Mononuclear cell (primary cell): ENCODE measurements around the gene GRP. TPM values are rescaled to one million over a fixed set of nuclear protein-coding genes. Genes with fewer than 3 reads are reported as not detected.

Experiments
- H3K27me3 ChIP-seq: 2 replicates; pipeline ENCODE4 v1.6.0; 2011; ENCODE audit warnings: low read length, control low read depth; ENCODE audit not compliant: insufficient read depth
- H3K4me1 ChIP-seq: 2 replicates; pipeline ENCODE4 v1.5.1; 2011; ENCODE audit warnings: mild to moderate bottlenecking, low read length, control low read depth; ENCODE audit not compliant: insufficient read depth
- H3K4me3 ChIP-seq: 2 replicates; pipeline ENCODE4 v1.5.1; 2011; ENCODE audit warnings: mild to moderate bottlenecking, low read length, moderate library complexity
- H3K9me3 ChIP-seq: 2 replicates; pipeline ENCODE4 v1.5.1; 2011; ENCODE audit warnings: low read depth, mild to moderate bottlenecking, control low read depth, low read length
- total RNA-seq: library from RNA; depleted of rRNA; stranded (reverse); fragments of >200 nt; gene quantifications from one replicate; pipeline ENCODE4 v1.2.3, GENCODE V29; 2012

The GRP gene
- total RNA-seq, 1 donor, result 0.52 TPM

DNA sequence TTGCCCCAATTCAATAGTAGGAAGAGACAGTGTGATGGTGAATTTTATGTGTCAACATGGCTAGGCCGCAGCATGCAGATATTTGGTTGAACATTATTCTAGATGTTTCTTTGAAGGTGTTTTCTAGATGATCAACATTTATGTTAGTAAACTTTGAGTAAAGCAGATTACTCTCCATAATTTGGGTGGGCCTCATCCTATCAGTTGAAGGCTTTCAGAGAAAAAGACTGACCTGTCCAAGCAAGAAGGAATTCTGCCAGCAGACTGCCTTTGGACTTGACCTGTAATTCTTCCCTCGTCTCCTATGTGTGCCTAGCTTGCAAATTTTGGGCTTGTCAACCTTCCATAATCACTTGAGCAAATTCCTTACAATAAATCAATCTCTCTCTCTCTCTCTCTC, 8.3 kb upstream of the GRP start:
- Histone ChIP-seq H3K9me3 (no peaks in the 10 kb centered on the region), H3K27me3 (no peaks in the 10 kb centered on the region), H3K4me3 (no peak overlapping the region), H3K4me1 (no peaks in the 10 kb centered on the region)

DNA sequence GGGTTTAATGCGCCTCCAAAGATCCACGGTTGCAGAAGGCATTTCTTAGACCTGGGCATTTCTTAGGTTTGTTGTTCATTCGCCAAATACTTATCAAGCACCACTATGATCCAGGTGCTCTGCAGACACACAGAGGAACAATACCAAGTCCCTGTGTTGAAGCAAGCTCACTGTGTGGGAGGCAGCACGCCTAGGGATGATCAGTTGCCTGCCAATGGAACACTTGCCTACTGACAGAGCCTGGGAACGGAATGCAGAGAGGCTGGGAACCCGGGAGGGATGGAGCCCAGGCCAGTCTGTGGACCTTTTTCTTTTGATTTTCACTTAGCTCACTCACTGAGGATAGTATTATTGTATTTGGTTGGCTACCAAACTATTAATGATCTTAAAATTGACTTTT, 1.9 kb upstream of the GRP start:
- peaks cover 38% of the 10 kb centered on the region for H3K27me3 ChIP-seq
- no peaks in the 10 kb centered on the region for H3K4me1 ChIP-seq
- no peak overlapping the region for H3K4me3 ChIP-seq
- H3K9me3 ChIP-seq, result no peaks in the 10 kb centered on the region

DNA sequence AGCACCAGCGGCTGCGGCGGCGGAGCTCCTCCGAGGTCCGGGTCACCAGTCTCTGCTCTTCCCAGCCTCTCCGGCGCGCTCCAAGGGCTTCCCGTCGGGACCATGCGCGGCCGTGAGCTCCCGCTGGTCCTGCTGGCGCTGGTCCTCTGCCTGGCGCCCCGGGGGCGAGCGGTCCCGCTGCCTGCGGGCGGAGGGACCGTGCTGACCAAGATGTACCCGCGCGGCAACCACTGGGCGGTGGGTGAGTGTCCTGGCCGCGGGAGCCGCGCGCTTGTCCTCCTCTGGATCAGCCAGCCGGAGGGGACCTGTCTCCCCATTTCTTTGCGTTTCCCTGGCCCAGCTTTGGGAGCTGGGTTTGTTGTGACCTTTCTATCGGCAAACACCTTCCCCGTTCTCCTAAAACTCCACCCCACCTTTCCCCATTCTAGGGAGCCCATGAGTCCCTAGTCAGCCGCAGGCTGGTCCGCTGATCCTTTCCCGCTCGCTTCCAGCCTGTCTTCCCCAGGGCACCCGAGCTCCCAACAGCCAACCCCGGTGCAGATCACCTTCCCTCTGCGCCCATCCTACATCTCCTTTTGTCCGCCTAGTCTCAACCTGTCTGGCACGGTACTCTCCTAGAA, 316 bp downstream of the GRP start:
- Histone ChIP-seq H3K27me3 (peaks cover 54% of the 10 kb centered on the region), H3K9me3 (no peaks in the 10 kb centered on the region), H3K4me1 (no peaks in the 10 kb centered on the region), H3K4me3 (no peak overlapping the region)

DNA sequence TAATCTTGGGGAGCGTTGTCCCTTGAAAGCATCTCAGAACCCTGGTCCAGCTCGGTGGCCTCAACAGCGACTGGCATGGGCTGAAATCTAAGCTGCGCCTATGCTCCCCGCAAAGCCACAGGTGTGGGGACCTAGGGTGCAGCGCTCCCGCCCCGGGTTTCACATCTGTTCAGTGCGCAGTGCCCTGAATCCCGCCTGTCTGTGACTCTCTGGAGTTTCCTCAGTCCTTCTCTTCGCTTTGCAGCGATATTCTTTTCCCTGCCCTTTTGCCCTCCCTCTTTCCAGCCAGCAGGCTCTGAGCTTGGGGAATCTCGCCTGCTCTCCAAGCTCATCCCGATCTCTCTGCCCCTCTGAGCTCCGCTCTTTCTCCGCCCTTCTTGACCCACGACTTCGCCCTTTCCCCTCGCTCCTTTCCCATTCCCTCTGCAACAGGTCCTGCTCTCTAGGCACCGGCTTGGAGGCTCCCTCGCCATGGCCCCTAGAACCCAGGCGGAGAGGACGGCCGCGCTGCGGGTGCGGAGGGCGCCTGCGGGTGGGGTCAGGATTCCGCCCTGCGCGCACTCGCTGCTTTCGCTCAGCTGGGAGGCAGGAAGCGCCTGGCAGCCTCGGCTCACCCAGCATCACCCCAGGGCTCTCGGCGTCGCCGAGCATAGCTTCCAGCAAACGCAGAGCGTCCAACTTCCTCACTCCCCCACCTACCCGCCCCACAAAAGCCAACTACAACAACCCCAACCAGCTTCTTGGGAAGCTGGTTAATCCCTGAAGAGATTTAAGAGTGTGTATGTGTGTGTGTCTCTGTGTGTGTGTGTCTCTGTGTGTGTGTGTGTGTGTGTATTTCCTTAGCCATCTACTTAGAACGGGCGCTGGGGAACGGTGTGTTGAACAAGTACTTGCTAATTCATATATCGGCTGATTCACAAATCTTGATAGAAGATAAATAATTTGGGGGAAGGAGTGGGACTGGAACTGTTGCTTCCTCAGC, 1.1 kb downstream of the GRP start:
- no peak overlapping the region for H3K4me3 ChIP-seq
- H3K27me3 ChIP-seq, result peaks cover 55% of the 10 kb centered on the region
- no peaks in the 10 kb centered on the region for H3K4me1 ChIP-seq
- H3K9me3 ChIP-seq, result no peaks in the 10 kb centered on the region

DNA sequence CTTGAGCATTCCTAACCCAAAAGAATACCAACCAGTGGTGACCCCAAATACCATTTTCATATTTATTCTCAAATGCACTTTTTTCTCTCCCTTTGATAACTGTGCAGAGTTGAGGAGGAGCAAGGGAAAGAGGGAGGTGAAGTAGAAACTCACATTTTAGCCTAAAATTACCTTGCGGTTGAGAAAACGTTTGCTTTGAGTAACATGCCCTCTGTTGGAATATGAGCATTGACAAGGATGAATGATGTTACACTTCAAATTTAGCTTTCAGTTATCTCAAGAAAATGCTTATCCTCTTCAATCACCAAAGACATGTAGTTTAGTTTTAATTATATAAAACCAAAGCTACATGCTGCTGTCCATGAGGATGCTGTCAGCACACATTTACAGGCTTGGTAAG, 2.4 kb downstream of the GRP start:
- Histone ChIP-seq H3K9me3 (no peaks in the 10 kb centered on the region), H3K4me3 (no peak overlapping the region), H3K27me3 (peaks cover 55% of the 10 kb centered on the region), H3K4me1 (no peaks in the 10 kb centered on the region)

DNA sequence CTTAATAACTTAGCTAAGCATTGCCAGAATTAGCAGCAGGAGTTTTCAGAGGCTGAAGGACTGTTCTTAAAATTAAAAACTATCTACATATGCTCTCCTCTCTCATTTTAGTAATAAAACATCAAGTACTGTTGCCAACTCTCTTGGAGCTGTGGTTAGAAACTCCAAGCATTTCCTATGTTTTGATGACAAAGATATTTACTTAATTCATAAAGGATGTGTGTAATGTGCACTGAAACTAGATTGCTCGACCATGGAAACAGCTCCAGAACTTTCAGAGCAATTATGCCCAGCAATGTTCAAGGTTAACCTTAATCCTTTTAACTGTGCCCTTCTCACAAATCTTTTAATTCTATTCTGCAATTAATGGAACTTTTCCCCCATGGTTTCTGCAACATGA, 8.4 kb downstream of the GRP start:
- H3K4me1 ChIP-seq, result no peaks in the 10 kb centered on the region
- peaks cover 36% of the 10 kb centered on the region for H3K27me3 ChIP-seq
- H3K4me3 ChIP-seq, result no peak overlapping the region
- H3K9me3 ChIP-seq, result no peaks in the 10 kb centered on the region

DNA sequence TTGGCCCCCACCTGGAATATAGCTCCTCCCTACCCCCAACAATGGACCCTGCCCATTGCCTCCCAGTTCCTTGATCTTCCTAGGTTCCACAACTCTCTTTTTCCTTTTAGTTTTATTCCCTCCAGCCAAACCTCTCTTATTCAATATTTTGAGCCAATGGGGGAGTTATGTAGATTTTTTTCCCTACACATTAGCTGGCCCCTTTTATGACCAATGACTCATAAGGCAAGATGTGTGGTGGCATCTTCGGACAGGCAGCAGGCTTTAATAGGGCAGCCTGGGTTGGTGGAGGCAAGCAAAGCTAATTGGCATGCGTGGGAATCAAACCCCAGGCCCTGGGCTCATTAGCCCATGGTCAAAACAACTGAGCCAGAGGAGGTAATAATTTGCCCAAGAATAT, 9.2 kb downstream of the GRP start:
- no peak overlapping the region for H3K4me3 ChIP-seq
- no peaks in the 10 kb centered on the region for H3K4me1 ChIP-seq

DNA sequence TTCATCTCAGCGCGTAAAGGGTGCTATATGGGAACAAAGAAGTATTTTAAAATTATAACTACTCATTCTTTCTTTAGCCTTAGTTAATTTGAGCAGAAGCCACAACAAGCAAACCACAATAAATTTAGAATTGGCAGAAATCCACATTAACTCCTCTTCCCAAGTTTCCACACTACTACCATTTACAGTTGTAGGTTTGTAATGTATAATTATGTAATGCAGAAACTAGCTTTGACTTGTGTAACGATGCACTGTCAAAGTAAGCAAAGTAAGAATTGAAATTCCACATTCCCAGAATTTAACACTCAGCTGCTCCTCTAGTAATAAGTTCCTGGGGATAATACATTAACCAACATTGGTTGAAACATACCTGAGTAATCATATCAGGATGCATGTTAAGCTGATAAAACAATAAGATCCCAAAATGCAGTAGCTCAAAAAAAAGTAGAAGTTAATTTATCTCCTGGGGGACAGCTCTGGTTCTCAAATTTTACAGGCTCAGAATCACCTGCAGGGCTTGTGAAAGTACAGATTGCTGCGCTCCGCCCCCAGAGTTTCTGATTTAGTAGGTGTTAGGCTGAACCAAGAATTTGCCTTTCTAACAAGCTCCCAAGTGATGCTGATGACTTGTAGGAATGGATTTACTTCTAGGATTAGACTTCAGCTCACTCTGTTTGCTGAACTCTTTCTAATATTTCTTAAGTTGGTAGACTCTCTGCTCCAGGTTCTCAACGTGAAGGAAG, 9.9 kb downstream of the GRP start:
- H3K4me3 ChIP-seq, result no peak overlapping the region
- H3K27me3 ChIP-seq, result peaks cover 23% of the 10 kb centered on the region
- no peaks in the 10 kb centered on the region for H3K9me3 ChIP-seq
- no peaks in the 10 kb centered on the region for H3K4me1 ChIP-seq

More for the DNA sequence above, 9.2 kb downstream of the GRP start:
- H3K27me3 ChIP-seq, result peaks cover 29% of the 10 kb centered on the region
- no peaks in the 10 kb centered on the region for H3K9me3 ChIP-seq

DNA sequence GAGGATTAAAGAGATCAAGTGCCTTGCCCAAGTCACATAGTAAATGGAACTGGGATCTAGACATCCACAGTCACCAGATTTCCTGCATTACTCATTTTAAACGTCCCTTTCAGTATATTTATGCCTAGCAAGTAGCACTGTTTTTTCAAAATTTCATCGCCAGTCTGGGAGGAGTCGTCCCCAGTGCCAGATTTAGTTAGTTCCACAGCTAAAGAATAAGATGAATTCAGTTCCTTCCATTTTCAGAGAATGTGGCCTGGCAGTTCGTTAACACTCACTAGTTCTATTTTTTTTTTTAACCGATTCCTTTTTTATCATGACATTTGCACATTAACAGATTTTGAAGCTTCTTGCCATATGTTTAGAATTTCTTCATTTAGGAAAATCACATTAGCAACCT, 11.2 kb downstream of the GRP start:
- no peak overlapping the region for H3K4me3 ChIP-seq
- peaks cover 22% of the 10 kb centered on the region for H3K27me3 ChIP-seq

DNA sequence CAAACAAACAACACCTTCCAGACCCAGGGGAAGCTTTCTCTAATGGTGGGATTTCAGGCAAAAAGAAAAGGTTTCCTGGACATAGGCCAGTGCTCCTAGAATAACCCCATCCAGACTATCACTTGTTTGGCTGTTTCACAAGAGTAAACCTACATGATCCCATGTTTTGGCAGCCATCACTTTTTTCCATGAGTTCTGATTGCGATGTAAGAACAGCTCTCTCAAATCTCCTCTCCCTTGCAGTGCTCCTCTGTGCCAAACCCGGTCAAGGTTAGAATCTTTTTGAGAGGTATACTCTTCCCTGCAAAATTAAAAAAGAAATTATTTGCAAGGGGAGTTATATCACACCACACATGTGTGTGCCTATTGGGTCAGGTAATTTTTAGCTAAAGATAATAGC, 11.9 kb downstream of the GRP start:
- Histone ChIP-seq H3K4me3 (no peak overlapping the region), H3K27me3 (peaks cover 21% of the 10 kb centered on the region), H3K9me3 (no peaks in the 10 kb centered on the region), H3K4me1 (no peaks in the 10 kb centered on the region)

More for the DNA sequence above, 11.2 kb downstream of the GRP start:
- no peaks in the 10 kb centered on the region for H3K9me3 ChIP-seq
- no peaks in the 10 kb centered on the region for H3K4me1 ChIP-seq

DNA sequence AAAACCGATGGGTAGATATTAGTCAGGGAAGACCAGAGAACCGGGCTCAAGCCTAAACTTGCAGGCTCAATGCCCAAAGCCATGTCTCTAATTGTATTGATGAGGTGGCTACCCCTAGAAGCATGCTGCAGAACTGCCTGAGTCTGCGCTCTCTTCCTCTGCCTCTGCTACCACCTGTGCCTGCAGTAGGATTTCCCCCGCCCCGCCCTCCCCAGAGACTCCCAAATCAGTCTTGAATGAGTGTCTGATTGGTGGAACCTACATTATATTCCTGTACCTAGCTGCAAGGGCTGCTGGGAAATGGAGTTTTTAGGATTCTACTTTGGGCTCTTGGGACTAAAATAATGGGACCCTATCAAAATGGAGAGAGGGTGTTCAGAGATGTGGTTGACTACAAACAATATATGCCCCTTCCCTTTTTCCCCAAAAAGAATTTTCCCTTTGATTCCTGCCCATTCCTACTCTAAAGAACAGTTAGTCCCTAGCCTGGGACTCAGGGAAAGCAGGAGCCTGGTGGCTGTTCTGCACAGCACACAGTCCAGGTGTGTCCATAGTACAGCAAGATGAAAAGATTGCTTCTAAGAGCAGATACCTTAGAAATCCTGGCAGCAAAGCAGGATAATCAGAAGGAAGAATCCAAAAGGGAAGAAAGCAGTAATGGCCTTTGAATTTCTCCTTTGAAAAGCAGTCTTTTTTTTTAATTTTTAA, 12.5 kb downstream of the GRP start:
- no peaks in the 10 kb centered on the region for H3K9me3 ChIP-seq
- no peak overlapping the region for H3K4me3 ChIP-seq
- H3K4me1 ChIP-seq, result no peaks in the 10 kb centered on the region
- H3K27me3 ChIP-seq, result peaks cover 19% of the 10 kb centered on the region

DNA sequence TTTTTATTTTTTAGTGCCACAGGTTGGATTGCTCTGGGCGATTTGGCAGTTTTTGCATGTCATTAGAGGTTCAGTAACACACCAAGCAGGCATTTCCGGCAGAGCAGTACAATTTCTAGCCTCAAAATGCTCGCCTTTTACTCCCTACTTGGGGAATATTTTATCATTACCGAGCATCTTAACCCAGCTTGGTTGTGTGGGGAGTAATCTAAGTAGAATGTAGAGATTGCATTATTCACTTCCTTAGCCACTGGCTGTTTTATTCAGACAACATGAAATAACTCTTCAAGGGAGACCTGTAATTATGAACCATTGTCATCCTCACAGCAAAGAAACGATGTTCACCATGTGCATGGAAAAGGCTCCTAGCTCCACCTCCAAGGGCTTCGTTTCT, 13.1 kb downstream of the GRP start:
- H3K9me3 ChIP-seq, result no peaks in the 10 kb centered on the region
- peaks cover 13% of the 10 kb centered on the region for H3K27me3 ChIP-seq
- no peaks in the 10 kb centered on the region for H3K4me1 ChIP-seq
- no peak overlapping the region for H3K4me3 ChIP-seq

DNA sequence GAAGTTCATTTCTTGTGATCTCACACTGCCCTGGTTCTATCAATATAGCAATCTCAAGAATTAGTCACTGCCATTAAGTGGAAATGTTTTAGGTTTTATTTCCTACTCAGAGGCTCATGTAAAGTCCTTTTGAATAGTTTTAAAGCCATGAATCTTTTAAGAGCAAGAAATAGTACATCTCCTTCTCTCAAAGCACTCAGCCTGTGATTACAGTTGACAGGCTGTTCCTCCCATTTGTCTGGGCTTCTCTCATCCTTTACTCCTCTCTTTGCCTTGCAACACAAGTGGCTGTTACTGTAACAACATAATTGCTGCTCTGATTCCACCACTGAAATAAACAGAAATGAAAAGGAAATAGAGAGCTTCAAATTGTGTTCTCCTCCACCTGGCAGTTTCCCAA, 18.4 kb downstream of the GRP start:
- Histone ChIP-seq H3K27me3 (peaks cover 3% of the 10 kb centered on the region), H3K9me3 (no peaks in the 10 kb centered on the region), H3K4me1 (no peaks in the 10 kb centered on the region)

DNA sequence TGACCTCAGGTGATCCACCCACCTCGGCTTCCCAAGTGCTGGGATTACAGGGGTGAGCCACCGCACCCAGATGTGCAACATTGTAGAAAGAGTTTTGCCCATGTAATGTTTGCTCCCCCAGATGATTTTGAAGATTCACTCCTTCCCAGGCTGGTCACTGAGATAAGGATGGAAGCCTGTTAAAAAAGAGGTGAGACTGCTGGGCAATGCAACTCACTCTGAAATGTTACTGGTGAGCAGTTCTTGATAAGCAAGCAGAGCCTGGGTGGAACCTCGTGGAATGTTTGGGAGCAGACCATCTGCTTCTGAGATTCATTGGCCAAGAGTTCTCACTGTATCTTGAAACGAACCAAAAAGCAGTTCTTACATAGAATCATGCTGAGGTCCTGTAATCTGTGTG, 19.7 kb downstream of the GRP start:
- no peak overlapping the region for H3K4me3 ChIP-seq

More for the DNA sequence above, 18.4 kb downstream of the GRP start:
- H3K4me3 ChIP-seq, result no peak overlapping the region

DNA sequence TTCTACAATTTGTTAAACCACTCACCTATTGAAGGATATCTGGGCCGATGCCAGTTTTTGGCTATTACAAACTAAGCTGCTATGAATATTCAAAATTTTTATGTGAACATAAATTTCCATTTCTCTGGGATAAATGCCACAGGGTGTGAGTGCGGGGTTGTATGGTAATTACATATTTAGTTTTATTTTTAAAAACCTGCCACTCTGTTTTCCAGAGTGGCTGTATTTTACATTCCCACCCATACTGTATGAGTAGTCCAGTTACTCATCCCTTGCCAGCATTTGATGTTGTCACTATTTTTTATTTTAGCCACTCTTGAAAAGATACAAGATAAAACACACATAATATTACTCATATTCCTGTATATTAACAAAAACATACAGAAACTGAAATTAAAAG, 22.9 kb downstream of the GRP start:
- peaks cover 10% of the 10 kb centered on the region for H3K27me3 ChIP-seq

More for the DNA sequence above, 19.7 kb downstream of the GRP start:
- peaks cover 4% of the 10 kb centered on the region for H3K27me3 ChIP-seq
- no peaks in the 10 kb centered on the region for H3K9me3 ChIP-seq
- H3K4me1 ChIP-seq, result no peaks in the 10 kb centered on the region

More for the DNA sequence above, 22.9 kb downstream of the GRP start:
- H3K4me1 ChIP-seq, result no peaks in the 10 kb centered on the region
- H3K9me3 ChIP-seq, result no peaks in the 10 kb centered on the region
- H3K4me3 ChIP-seq, result no peak overlapping the region
